HG02943 (cell line): ENCODE results near the gene CEP350.
"Not testable (repeated sequence)": the region's sequence is repeated elsewhere in the genome, so short reads cannot be mapped to it uniquely, and the experiment has no call there.

Experiments used
- ATAC-seq: cut with Tn5 transposase; IDR thresholded peaks from one replicate; pipeline ENCODE4 v1.9.1; 2021; ENCODE audit warnings: mild to moderate bottlenecking, low read depth, moderate library complexity; ENCODE audit not compliant: unreplicated experiment

The CEP350 gene

DNA sequence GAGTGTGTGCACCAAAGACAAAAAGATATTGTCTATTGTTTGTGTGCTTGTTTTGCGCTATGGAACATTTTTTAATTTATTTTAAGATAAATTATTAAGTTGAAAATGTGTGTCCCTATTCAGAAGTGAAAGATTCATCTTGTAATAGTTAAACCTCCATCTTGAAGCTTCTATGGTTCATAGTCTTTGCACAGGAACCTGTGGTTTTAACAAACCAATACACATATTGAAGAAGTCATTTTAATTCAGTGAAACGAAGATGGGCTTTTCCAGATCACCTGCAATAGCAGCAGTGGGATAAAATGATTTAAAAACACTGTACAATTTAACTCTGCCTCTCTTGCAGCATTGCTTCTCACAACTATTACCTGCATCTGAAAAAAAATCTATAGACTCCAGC is 157.5 kb downstream of the CEP350 start:
- ATAC-seq: no peak

DNA sequence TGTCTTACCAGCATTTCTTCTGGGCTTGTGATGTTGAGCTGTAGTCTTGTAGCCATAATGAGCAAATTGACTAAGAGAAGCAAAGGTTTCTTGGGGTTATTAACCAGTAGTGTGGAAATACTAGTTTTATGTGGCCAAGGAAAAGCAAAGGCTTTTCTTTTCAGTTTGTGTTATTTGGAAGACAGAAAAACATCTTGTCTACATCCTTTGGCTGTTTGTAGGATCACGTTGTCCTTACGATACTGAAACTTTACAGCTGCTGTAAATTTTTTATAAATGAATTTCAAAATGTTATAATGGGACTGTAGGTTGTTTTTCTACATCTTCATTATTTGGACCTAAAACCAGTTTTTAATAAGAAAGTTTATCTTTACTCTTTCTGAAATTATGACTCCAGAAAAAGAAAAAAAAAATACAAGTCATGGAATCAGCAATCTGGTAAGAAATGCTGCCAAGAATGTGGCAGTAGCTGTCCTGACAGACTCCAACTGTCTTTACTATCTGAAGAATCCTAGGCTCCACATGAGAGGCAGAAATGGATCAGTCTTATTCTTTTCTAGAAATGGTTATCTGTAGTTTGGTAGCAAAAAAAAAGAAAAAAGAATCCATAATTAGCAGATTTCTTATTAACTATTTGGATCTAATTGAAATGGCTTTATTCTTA is 158.5 kb downstream of the CEP350 start:
- no peak for ATAC-seq

- ATAC-seq: no peak
These were observed 159.9 kb downstream of the CEP350 start for GRCh38 chr1:180114396-180114945.

DNA sequence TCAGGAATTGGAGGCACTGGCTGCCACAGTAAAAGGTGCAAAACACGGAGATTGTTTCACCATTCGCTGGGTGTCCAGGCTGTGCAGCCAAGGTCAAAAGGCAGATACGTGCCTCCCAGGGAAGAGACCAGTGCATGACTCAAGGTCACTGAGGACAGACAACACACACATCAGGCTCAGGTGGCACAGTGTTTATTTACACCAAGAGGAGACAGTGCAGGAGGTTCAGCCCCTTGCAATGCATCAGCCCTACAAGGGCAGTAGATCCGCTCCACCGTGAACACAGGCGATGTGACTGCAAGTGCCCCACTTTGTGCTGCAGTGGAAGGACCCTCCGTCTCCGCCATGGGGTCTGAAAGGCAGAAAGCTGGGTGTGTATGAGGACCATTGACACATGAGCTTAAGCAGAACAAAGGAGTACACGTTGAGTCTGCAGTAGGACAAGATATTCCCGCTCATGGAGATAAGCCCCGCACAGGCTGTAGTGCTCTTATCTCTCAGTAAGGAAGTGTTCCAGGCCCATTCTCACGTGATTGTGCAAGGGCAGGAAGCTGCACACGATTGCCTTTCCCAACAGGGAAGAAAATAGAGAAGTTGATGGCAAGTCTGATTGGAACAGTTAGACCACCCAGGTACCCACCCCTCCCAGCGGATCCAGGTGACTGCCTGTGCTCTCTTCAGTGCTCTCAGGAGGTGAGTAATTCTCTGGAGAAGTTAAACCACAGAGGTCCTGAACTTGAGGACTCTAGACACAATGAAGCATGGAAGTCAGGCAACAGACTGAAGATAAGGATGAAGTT is 162.6 kb downstream of the CEP350 start:
- ATAC-seq: no peak

- ATAC-seq: no peak
These were observed 163.1 kb downstream of the CEP350 start for GRCh38 chr1:180117764-180118116.

DNA sequence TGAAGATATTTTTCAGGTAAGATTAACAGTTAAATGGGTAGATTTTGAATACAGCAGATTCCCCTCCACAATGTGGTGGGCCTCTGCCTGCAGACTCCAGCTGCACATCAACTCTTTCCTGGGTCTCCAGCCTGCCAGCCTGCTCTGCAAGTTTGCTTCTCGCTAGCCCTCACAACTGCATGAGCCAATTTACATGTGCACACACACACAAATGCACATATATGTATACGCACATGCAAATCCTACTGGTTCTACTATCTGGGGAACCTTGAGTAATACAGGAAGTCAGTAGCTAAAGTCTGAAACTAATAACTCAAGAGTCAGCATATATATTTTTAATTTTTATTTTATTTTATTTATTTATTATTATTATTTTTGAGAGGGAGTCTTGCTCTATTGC is 165.2 kb downstream of the CEP350 start:
- no peak for ATAC-seq

GRCh38 chr1:180123463-180123936 is 168.9 kb downstream of the CEP350 start:
- no peak for ATAC-seq

DNA sequence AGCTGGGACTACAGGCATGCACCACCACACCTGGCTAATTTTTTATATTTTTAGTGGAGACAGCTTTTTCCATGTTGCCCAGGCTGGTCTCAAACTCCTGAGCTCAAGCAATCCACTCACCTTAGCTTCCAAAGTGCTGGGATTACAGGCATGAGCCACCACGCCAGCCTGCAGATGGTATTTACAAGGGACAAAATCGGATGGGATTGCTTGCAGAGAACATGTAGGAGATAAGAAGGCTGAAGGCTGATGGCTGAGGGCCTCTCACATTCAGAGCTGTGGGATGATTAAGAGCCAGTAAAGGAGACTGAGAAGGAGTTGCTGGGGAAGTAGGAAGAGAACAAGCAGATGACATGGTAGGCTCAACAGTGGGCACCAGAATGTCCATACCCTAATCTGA is 176.0 kb downstream of the CEP350 start:
- no peak for ATAC-seq

- ATAC-seq: no peak
These were observed 176.9 kb downstream of the CEP350 start for GRCh38 chr1:180131510-180131909.

- no peak for ATAC-seq
These were observed 178.6 kb downstream of the CEP350 start for GRCh38 chr1:180133193-180133592.

DNA sequence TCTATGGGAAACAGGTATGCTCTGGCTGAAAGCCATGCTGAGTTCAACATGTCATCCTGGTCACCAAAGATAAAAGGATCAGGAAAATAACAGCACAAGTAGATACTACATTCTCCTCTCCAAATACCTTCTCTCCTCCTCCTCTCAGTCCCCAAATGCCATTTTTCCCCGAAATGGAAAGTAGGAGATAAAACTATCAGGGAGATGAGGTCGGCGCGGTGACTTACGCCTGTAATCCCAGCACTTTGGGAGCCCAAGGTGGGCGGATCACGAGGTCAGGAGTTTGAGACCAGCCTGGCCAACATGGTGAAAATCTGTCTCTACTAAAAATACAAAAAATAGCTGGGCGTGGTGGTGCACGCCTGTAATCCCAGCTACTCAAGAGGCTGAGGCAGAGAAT is 179.1 kb downstream of the CEP350 start:
- ATAC-seq: not testable (repeated sequence)

DNA sequence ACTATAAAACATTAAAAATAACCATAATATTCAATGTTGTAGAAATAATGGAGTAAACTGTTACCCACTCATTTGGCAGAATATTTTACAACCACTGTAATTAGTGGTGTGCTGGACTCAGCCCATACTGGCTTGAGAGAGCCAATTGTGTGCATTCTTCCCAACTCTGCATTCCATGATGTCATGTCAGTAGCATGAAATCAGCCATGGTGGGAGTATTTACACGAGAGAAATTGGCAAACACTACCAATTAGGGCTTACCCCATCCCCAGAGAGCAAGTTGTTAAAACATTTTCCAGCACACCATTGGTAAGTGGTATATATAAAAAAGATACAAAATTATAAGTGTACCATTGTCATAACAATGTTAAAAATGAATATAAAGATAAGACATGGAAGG is 180.9 kb downstream of the CEP350 start:
- ATAC-seq: no peak

- ATAC-seq: no peak
These were observed 181.8 kb downstream of the CEP350 start for GRCh38 chr1:180136331-180136967.

DNA sequence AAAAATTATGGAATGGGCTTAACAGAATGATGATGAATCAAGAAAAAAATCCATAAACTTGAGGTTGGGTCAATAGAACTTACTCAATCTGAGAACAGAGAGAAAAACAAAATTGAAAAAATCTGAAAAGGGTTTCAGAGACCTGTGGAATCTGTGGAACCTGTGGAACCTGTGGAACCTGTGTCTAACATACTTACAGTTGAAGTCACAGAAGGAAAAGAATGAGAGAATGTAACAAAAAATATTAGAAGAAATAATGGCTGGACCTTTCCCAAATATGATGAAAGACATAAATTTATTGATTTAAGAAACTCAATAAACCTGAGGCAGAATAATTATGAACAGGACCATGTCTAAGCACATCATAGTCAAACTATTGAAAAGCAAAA is 182.4 kb downstream of the CEP350 start:
- no peak for ATAC-seq

- no peak for ATAC-seq
These were observed 183.2 kb downstream of the CEP350 start for GRCh38 chr1:180137776-180138175.

- no peak for ATAC-seq
These were observed 186.8 kb downstream of the CEP350 start for GRCh38 chr1:180141381-180141934.

GRCh38 chr1:180143359-180143758 is 188.7 kb downstream of the CEP350 start:
- ATAC-seq: no peak

DNA sequence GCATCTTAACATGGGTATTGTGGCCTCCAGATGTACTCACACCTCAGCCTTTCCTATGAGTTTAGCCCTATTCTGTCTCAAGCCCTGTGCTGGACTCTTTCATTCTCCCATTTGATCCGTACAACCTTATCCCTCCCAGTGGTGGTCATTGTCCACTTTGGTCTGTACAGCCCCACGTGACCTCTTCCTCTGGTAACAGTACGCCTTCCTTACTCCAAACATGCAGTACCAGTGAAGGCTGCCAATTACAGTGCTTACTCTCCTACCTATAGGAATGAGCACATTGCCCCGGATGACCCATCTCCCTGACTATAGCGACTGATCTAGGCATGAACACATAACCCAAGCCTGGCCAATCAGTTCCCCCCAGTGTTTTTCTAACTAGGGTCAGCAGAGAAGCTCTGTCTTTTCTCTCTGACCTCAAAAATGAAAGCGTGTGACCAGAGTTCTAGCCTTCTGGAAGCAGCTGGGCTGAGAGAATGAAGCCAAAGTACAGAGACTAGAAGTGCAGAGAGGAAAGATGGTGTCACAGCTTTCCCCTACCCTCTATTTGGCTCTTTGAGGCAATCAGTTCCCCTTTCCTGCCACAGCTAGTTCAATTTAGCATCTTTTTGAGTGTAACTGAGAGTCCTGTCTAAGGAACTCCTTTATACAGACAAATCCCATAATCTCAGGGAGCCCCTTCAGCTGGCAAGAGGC is 190.2 kb downstream of the CEP350 start:
- ATAC-seq: no peak

DNA sequence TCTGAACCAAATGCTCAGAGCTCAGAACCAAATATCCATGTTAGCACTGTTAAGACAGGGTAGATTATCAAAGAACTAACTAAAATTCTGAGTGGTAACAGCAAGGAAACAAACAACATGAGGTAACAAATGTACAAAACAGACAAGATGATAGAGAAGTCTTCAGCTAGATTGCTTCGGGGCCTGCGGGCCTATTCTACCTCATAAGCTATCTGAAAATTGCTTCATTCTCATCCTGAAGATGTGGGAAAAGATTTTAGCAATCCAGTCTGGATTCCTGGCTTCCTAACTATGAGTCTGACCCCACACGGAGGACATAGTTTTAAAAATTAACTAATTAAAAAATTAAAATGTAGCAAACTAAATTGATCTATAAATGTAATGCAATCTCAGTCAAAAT is 190.8 kb downstream of the CEP350 start:
- no peak for ATAC-seq

DNA sequence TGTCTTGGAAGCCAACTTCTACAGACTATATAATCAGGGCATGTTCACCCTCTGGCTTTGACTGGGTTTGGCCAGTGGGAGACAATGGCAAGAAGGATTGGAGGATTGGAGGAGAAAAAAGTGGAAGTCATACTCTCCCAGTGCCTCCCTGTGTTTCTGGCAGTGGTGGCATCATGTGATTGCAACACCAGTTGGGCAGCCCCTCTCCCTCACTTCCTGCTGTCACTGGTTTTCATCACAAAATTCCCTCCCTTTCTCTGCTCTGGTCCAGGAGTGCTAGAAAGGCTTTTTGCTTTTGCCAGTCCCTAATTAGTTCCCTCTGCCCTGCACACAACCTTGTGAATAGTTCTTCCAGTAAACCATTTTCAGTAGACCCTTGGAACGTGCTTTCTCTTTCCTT is 196.4 kb downstream of the CEP350 start:
- no peak for ATAC-seq
